Gastroesophageal sphincter (tissue), 3 donors: ENCODE measurements around the gene PXDN.

Experiments used
- CTCF ChIP-seq, 4 experiments: fragments of 200-600 bp in 2 of 4; fragments of 450-650 bp in 2 of 4; sonication (generic) in 1 of 4; IDR thresholded peaks; one replicate each; pipeline ENCODE4 v1.5.1; 2017 to 2019; ENCODE audit warnings: antibody characterized with exemption in 4 of 4, mild to moderate bottlenecking in 2 of 4, moderate library complexity in 2 of 4
- POLR2A ChIP-seq, 2 donors: fragments of 450-650 bp; IDR thresholded peaks; one replicate each; pipeline ENCODE4 v1.6.1; 2017; ENCODE audit warnings: antibody characterized with exemption in 2 of 2, mild to moderate bottlenecking in 2 of 2, moderate library complexity in 1 of 2
- POLR2AphosphoS5 ChIP-seq: sonication (generic); formaldehyde crosslinking; IDR thresholded peaks from one replicate; pipeline ENCODE4 v1.6.1; 2017; ENCODE audit warnings: antibody characterized with exemption

DNA sequence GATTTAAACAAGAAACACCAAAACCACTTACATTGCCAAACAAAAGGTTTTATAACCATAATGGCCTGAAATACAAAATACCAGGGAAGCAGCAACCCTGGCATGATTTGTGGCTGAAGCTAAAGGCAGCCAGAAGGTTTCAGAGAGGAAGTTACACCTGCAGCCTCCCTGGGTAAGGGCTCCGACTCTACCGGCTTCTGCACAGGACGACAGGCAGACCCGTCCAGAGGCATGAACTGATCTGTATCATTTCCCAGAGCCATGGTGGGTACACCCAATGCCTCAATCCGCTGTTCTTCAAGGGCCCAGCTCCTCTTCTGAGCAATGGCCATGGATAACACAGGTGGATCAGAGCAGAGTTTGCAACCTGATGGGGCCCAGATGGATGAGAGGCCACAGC, 71.6 kb downstream of the PXDN start:
- no peak for TF ChIP-seq CTCF (IDR thresholded peaks at IDR 0.05)
- no peak for TF ChIP-seq POLR2A (IDR thresholded peaks at IDR 0.05)
- no peak for TF ChIP-seq POLR2AphosphoS5
